Esophagus muscularis mucosa (tissue), 3 donors: ENCODE measurements around the gene GRIK4.

Experiments
- CTCF ChIP-seq, 3 experiments: fragments of 200-600 bp in 2 of 3; fragments of 450-650 bp in 1 of 3; sonication (generic) in 2 of 3; IDR thresholded peaks; one replicate each; pipeline ENCODE4 v1.5.1; 2017 to 2019; ENCODE audit warnings: antibody characterized with exemption in 3 of 3, mild to moderate bottlenecking in 2 of 3, moderate library complexity in 1 of 3
- POLR2A ChIP-seq: fragments of 450-650 bp; IDR thresholded peaks from one replicate; pipeline ENCODE4 v1.6.1; 2017; ENCODE audit warnings: antibody characterized with exemption, moderate library complexity, mild to moderate bottlenecking, low read depth

- no peak for TF ChIP-seq POLR2A
- TF ChIP-seq CTCF (IDR thresholded peaks at IDR 0.05), result no peak
Measured at GRCh38 chr11:120630122-120630521, 118.6 kb downstream of the GRIK4 start.
